ENCODE measurements around the gene TTLL11. TPM values are rescaled to one million over a fixed set of nuclear protein-coding genes. Genes with fewer than 3 reads are reported as not detected.

Gene TTLL11
- total and polyA plus RNA-seq, 2 of the 8 experiments (the other 6 are each of a cell fraction or from before 2014, with no cell fraction given) = 0.56 to 0.80 TPM

DNA sequence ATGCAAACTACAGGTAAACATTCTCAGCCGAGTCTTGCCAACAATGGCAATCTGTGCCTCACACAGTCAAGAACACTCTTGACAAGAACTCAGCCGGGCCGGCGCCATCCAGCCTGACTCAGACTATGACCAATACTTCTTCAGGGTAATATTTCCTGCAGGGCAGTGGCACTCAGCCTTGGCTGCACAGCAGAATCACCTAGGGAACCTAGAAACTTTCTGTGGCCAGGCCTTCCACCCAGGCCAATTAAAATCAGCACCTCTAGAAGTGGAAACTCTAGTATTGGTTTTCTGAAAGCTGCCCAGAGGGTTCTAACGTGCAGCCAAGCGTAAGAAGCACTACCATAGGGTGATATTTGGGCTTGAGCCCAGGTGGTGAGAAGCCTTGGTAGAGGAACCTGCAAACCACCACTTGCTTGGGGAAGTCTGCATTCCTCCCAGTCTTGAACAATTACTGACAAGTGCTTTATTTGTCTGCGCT is 120.6 kb downstream of the TTLL11 start:
- FAIRE-seq (no peak), DNase-seq (ENCODE audit: low read depth in 1 of 2, low spot score in 2 of 2) (no peak)
- CTCF ChIA-PET (ENCODE audit: partially characterized antibody) = interaction anchor here (0.8 to 0.9 kb wide), 2 partner anchors 275 to 338 kb away, joined by 3 to 5 read pairs; no protein-coding TSS in a partner anchor
- H2AK5ac ChIP-seq (ENCODE audit: low read depth, low read length) = no peak overlapping the region
- H3K4me2 ChIP-seq (ENCODE audit: insufficient read depth in 1 of 2, low read depth in 2 of 2, low read length in 2 of 2) = no peak overlapping the region
- no peak overlapping the region for H3K27ac ChIP-seq (ENCODE audit: low read depth, low read length)
- no peaks in the 10 kb centered on the region for H3K79me1 ChIP-seq (ENCODE audit: low read depth, low read length)
- no peak overlapping the region for H2BK20ac ChIP-seq (ENCODE audit: low read length)
- POLR2A ChIA-PET (ENCODE audit: partially characterized antibody) = no interaction called here
- H4K5ac ChIP-seq (ENCODE audit: insufficient read length, low read depth, low read length) = no peak overlapping the region
- H3K14ac ChIP-seq (ENCODE audit: insufficient read length) = no peak overlapping the region
- no peak overlapping the region for H2BK15ac ChIP-seq (ENCODE audit: low read length)
- no peaks in the 10 kb centered on the region for H3K79me2 ChIP-seq (ENCODE audit: control insufficient read depth in 1 of 2, insufficient read depth in 2 of 2, low read length in 2 of 2)
- H3K4ac ChIP-seq (replicated peaks; ENCODE audit: insufficient read length, low read depth, low read length) = no peak overlapping the region
- H2AFZ ChIP-seq (ENCODE audit: low read length) = no peak overlapping the region
- H3K9ac ChIP-seq (replicated peaks in 1 of 4; ENCODE audit: extremely low read depth in 1 of 4, low read depth in 3 of 4, low read length in 3 of 4) = no peak overlapping the region
- no peak overlapping the region for H2BK12ac ChIP-seq (ENCODE audit: low read depth, low read length)
- H3K23ac ChIP-seq (ENCODE audit: insufficient read length) = no peak overlapping the region
- H3K4me3 ChIP-seq (ENCODE audit: extremely low read depth in 1 of 4, insufficient read depth in 2 of 4, low read depth in 3 of 4, low read length in 4 of 4) = no peak overlapping the region
- no peak overlapping the region for H2BK120ac ChIP-seq (replicated peaks; ENCODE audit: low read depth, low read length)
- H3K18ac ChIP-seq (ENCODE audit: extremely low read depth, low read length) = no peak overlapping the region
- no peaks in the 10 kb centered on the region for H4K20me1 ChIP-seq (replicated peaks in 1 of 2; ENCODE audit: control insufficient read depth in 1 of 2, insufficient read depth in 2 of 2, low read length in 2 of 2)
- no peaks in the 10 kb centered on the region for H3K9me3 ChIP-seq (ENCODE audit: insufficient read depth in 2 of 2, low read depth in 1 of 2, low read length in 1 of 2)
- no peaks in the 10 kb centered on the region for H3K23me2 ChIP-seq (ENCODE audit: low read depth, low read length)
- WGBS, 2 experiments (ENCODE audit: extremely low coverage in 1 of 2, insufficient coverage in 1 of 2, insufficient read length in 1 of 2, insufficient replicate concordance in 2 of 2, low coverage in 1 of 2, low lambda C conversion rate in 2 of 2, missing lambda C conversion rate in 1 of 2) = 87% methylated on average over 7 of the region's 7 CpGs; no CpG with 5 or more reads in 1 of the 2 experiments
- H3K4me1 ChIP-seq (replicated peaks in 1 of 4; ENCODE audit: control insufficient read depth in 3 of 4, insufficient read depth in 4 of 4, low read length in 3 of 4) = no peaks in the 10 kb centered on the region; a peak in 1 of 7 replicates
- no peak overlapping the region; the same call in 1 of the 2 replicates for H4K8ac ChIP-seq (ENCODE audit: extremely low read depth, insufficient read depth, low read length)
- H3K27me3 ChIP-seq (replicated peaks in 1 of 4; ENCODE audit: control insufficient read depth in 3 of 4, extremely low read depth in 1 of 4, insufficient read depth in 3 of 4, low read length in 3 of 4) = no peaks in the 10 kb centered on the region
- no peak overlapping the region for H2BK5ac ChIP-seq (ENCODE audit: low read depth, low read length)
- no peak overlapping the region for H4K91ac ChIP-seq (replicated peaks; ENCODE audit: insufficient read length, low read length)
- H3K56ac ChIP-seq (replicated peaks; ENCODE audit: insufficient read length, low read depth, low read length) = no peak overlapping the region
- no peaks in the 10 kb centered on the region for H3K36me3 ChIP-seq (ENCODE audit: control insufficient read depth in 2 of 4, insufficient read depth in 4 of 4, low read length in 3 of 4)
- TF ChIP-seq GTF2F1 (IDR thresholded peaks at IDR 0.05; ENCODE audit: borderline replicate concordance, low read depth, low read length) (no peak), JUND (IDR thresholded peaks at IDR 0.05; ENCODE audit: low read length) (no peak), TBP (IDR thresholded peaks at IDR 0.05; ENCODE audit: low read depth, low read length) (no peak), CTCF (IDR thresholded peaks at IDR 0.05; ENCODE audit: control extremely low read depth in 1 of 3, insufficient read depth in 1 of 3, low read depth in 1 of 3, low read length in 3 of 3) (no peak), SIN3A (conservative IDR thresholded peaks at IDR 0.05 in 1 of 2, IDR thresholded peaks at IDR 0.05 in 1 of 2; ENCODE audit: low read depth in 1 of 2, low read length in 2 of 2) (no peak), PHF8 (conservative IDR thresholded peaks at IDR 0.05; ENCODE audit: low read depth, low read length) (no peak)

Data from H1 (cell line).